NAMALWA (cell line): ENCODE data around the gene CFAP70.

Experiments
- DNase-seq: peaks from one replicate; pipeline ENCODE4 v3.0.0-alpha.2; 2015; ENCODE audit warnings: low spot score

The CFAP70 gene

GRCh38 chr10:73215749-73216148 is 142.9 kb downstream of the CFAP70 start:
- no peak for DNase-seq

GRCh38 chr10:73211106-73211811 is 147.4 kb downstream of the CFAP70 start:
- no peak for DNase-seq

- DNase-seq = no peak
Measured at GRCh38 chr10:73210395-73211105, 148.1 kb downstream of the CFAP70 start.

GRCh38 chr10:73209705-73210104 is 149.0 kb downstream of the CFAP70 start:
- DNase-seq = no peak

GRCh38 chr10:73207883-73208282 is 150.8 kb downstream of the CFAP70 start:
- no peak for DNase-seq

GRCh38 chr10:73206385-73206784 is 152.3 kb downstream of the CFAP70 start:
- DNase-seq = no peak

GRCh38 chr10:73205890-73206289 is 152.8 kb downstream of the CFAP70 start:
- DNase-seq = no peak

- DNase-seq = no peak
Measured at GRCh38 chr10:73205081-73205480, 153.6 kb downstream of the CFAP70 start.
